NB4 (cell line): ENCODE measurements around the gene SLC11A1.

Experiments used
- TF ChIP-seq, protein P1 (sequence below): IDR thresholded peaks from one replicate; pipeline ENCODE4 v1.5.1; 2012; ENCODE audit warnings: low read depth, low read length
- TF ChIP-seq, protein P2 (sequence below): IDR thresholded peaks from 2 replicates; pipeline ENCODE4 v1.6.1; 2011; ENCODE audit warnings: low read depth, low read length

DNA sequence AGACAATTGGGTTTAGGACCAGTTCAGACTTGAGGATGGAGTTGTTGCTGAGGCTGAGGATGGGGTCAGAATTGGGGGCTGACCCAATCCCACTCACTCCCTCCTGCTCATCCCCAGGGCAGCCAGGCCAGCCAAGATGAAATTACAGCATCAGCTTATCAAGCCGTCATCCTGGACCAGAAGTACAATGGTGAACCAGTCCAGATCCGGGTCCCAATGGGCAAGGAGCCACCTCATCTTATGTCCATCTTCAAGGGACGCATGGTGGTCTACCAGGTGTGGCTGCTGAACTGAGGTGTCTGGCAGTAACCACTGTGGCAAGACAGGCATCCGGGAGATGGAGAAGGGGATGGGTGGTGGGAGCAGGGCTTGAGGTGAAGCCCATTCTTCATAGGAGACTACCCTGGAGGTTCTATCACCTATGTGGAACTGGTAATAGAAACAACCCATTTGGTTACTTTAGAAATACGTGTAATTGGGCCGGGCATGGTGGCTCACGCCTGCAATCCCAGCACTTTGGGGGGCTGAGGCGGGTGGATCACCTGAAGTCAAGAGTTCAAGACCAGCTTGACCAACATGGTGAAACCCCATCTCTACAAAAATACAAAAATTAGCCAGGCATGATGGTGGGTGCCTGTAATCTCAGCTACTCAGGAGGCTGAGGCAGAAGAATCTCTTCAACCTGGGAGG is 50.7 kb downstream of the SLC11A1 start:
- TF ChIP-seq, protein P1, sequence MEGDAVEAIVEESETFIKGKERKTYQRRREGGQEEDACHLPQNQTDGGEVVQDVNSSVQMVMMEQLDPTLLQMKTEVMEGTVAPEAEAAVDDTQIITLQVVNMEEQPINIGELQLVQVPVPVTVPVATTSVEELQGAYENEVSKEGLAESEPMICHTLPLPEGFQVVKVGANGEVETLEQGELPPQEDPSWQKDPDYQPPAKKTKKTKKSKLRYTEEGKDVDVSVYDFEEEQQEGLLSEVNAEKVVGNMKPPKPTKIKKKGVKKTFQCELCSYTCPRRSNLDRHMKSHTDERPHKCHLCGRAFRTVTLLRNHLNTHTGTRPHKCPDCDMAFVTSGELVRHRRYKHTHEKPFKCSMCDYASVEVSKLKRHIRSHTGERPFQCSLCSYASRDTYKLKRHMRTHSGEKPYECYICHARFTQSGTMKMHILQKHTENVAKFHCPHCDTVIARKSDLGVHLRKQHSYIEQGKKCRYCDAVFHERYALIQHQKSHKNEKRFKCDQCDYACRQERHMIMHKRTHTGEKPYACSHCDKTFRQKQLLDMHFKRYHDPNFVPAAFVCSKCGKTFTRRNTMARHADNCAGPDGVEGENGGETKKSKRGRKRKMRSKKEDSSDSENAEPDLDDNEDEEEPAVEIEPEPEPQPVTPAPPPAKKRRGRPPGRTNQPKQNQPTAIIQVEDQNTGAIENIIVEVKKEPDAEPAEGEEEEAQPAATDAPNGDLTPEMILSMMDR = no peak
- TF ChIP-seq, protein P2, sequence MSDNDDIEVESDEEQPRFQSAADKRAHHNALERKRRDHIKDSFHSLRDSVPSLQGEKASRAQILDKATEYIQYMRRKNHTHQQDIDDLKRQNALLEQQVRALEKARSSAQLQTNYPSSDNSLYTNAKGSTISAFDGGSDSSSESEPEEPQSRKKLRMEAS = no peak
